GM10248 (cell line): ENCODE data around the gene GRK4.
"Not testable (repeated sequence)": the region's sequence is repeated elsewhere in the genome, so short reads cannot be mapped to it uniquely, and the experiment has no call there.

ENCODE experiments used
- CTCF ChIA-PET: fragments of 300-600 bp; sonication (Branson Sonifier 250); formaldehyde crosslinking; extraction: SDS; loops from one replicate; lab custom pipeline; 2021; ENCODE audit warnings: antibody characterized with exemption; lab: Yijun Ruan, JAX
- POLR2A ChIA-PET: fragments of 350-650 bp; sonication (Branson Sonifier 250); formaldehyde crosslinking; extraction: SDS; loops from one replicate; lab custom pipeline; 2020; ENCODE audit warnings: antibody characterized with exemption; lab: Yijun Ruan, JAX
- DNase-seq: peaks from one replicate; pipeline ENCODE4 v3.0.0; 2012; ENCODE audit errors: extremely low spot score
- CTCF ChIP-seq: IDR thresholded peaks from 2 replicates; pipeline ENCODE4 v1.5.1; 2012; ENCODE audit warnings: mild to moderate bottlenecking, low read depth; ENCODE audit errors: extremely low read depth, missing control alignments, control extremely low read depth

Gene GRK4

GRCh38 chr4:2937986-2938385, 25.4 kb upstream of the GRK4 start:
- TF ChIP-seq CTCF, result no peak
- POLR2A ChIA-PET, result interaction anchor here (1.0 to 3.9 kb wide), 3 partner anchors 13 to 26 kb away, joined by 6 to 19 read pairs (median 9); partner anchors contain the start of genes GRK4 and NOP14
- CTCF ChIA-PET, result interaction anchor here (0.8 to 3.2 kb wide), 4 partner anchors 13 to 21 kb away, joined by 3 to 20 read pairs (median 3); no protein-coding TSS in a partner anchor
- no peak for DNase-seq

- ChIA-PET CTCF (interaction anchor here (0.8 to 3.2 kb wide), 2 partner anchors 15 to 17 kb away, joined by 3 to 20 read pairs; no protein-coding TSS in a partner anchor), POLR2A (interaction anchor here (3.9 kb wide), 1 partner anchor 15 kb away, joined by 19 read pairs; no protein-coding TSS in a partner anchor)
- DNase-seq, result not testable (repeated sequence)
Observed at GRCh38 chr4:2938411-2938810, 25.0 kb upstream of the GRK4 start.

- TF ChIP-seq CTCF, result no peak
- POLR2A ChIA-PET, result interaction anchor here (0.6 kb wide), 1 partner anchor 75 kb away, joined by 3 read pairs; no protein-coding TSS in a partner anchor
- CTCF ChIA-PET, result interaction anchor here (0.8 to 3.2 kb wide), 3 partner anchors 10 to 17 kb away, joined by 3 to 20 read pairs (median 4); no protein-coding TSS in a partner anchor
- no peak for DNase-seq
Observed at GRCh38 chr4:2938906-2939305, 24.5 kb upstream of the GRK4 start.

GRCh38 chr4:2939383-2940243, 23.8 kb upstream of the GRK4 start:
- TF ChIP-seq CTCF, result no peak
- CTCF ChIA-PET, result interaction anchor here (1.1 to 3.2 kb wide), 2 partner anchors 9 to 14 kb away, joined by 4 to 20 read pairs; no protein-coding TSS in a partner anchor
- no peak for DNase-seq
- POLR2A ChIA-PET, result interaction anchor here (0.5 to 0.6 kb wide), 2 partner anchors 70 to 74 kb away, joined by 3 to 5 read pairs; no protein-coding TSS in a partner anchor

- no peak for DNase-seq
- CTCF ChIA-PET, result interaction anchor here (1.7 to 3.2 kb wide), 2 partner anchors 13 to 14 kb away, joined by 6 to 20 read pairs; no protein-coding TSS in a partner anchor
- POLR2A ChIA-PET, result interaction anchor here (0.5 kb wide), 1 partner anchor 69 kb away, joined by 5 read pairs; no protein-coding TSS in a partner anchor
Observed at GRCh38 chr4:2940267-2941137, 22.9 kb upstream of the GRK4 start.

More at GRCh38 chr4:2940267-2941137, 22.9 kb upstream of the GRK4 start:
- no peak for TF ChIP-seq CTCF
